ENCODE measurements around the gene ARIH2.
"Not testable (repeated sequence)": the region's sequence is repeated elsewhere in the genome, so short reads cannot be mapped to it uniquely, and the experiment has no call there.

The ARIH2 gene

DNA sequence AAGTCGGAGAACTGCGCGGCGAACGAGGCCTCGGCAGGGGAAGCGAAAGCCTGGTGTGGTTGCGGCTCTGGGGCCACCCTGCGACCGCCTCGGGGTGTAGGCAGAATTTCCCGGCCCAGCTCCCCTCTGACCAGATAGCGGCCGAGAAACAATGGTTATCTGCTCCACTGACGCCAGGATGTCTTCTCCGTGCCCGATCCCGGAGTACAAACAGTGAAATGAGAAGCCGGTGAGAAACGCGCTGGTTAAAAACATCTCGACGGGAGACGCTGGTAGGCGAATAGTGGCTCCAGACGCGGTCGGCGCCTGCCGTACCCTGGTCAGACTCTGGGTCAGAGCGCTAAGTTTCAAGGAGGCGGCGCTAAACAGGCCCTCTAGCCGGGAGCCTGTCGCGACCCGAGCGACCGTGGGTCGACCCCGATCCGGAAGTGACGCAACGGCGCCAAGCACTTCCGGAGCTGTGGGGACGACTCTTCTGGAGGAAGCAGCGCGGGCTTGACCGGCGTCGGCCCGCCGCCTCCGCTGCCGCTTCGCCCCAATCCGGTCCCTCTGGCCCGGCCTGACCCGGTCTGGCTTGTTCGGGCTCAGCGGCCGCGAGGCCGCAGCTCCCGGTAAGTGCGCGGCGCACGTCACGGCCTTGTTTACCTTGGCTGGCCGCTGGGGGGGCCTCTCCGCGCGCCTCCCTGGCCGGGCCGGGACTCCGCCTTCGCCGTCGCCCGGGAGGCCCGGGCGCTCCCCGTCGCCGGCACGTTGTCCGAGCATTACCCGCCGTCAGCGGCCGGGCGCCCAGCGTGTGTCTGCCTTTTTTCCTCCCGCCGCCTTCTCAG lies at the start of gene ARIH2:
Gene ARIH2, plus strand, starts transcription at position 455 of the 827 bp plus-strand sequence. CDS start 8,717 bp downstream, outside the sequence.
- DNase-seq, result peak; percentile 81

- no peak for DNase-seq
Observed at GRCh38 chr3:48877671-48878070, 41.0 kb upstream of the ARIH2 start.

DNA sequence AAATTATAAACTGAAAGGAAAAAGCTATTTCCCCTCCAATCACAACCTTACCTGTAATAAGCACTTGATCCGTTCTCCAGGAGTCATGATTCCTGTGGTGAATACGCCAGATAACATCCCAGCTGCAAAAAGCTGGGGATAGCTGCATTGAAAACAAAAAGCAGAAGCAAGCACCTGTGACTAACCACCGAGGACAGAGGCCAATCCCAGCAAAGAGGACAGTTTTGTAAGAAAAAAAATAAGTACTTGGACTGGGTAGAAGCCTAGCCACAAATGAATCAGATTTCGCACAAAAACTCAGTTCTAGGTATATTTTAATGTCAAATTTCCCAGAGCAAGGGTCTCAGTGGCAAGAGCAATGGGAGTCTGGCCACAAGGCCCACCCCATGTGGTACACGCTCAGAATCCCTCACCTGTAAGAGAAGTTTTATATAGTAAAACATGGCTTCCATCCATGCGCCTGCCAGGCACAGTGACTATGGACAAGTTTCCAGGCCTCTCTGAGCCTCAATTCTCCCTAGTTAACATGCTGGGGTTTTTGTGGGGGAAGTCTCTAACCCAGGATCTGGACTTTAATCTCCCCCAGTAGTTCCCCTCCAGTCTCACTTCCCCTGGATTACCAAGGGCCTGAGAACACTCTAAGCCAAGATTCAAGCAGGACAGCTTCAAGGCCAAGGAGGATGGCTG lies 39.2 kb upstream of the ARIH2 start:
- no peak for DNase-seq

- no peak for DNase-seq
Observed at GRCh38 chr3:48879994-48880377, 38.7 kb upstream of the ARIH2 start.

DNA sequence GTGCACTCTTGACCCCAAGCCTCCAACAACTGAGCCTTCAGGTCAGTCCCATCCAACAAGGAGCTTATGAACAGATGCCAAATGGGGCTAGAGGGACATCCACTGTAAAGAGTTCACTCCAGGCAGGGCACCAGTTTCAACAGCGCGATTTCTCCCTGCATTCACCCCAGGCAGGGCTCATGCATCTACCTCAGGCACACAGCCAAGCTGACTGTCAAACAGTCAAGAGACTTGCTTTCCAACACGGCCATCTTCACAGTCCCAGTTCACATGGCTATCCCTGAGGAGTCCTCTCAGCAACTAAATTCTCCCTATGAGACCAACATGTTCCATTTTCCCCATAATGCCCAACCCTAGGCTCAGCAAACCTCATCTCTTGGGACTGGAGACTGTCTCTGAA lies 37.6 kb upstream of the ARIH2 start:
- DNase-seq, result no peak

GRCh38 chr3:48881652-48882114 lies 37.0 kb upstream of the ARIH2 start:
- DNase-seq, result no peak

DNA sequence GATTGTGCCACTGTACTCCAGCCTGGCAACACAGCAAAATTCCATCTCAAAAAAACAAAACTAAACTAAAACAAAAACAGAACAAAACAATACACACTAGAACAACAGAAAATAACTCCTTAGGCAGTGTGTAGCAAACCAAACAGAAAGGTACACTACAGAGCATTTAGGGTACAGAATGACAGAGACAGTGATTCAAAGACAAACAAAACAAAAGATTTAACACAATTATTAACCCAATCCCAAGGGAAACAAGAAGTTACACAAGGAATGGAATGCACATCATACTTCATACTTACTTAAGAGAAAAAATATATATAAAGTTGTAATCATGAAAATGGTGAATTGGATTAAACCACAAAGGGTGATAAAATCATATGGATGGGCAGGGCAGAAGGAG lies 32.9 kb upstream of the ARIH2 start:
- no peak for DNase-seq

DNA sequence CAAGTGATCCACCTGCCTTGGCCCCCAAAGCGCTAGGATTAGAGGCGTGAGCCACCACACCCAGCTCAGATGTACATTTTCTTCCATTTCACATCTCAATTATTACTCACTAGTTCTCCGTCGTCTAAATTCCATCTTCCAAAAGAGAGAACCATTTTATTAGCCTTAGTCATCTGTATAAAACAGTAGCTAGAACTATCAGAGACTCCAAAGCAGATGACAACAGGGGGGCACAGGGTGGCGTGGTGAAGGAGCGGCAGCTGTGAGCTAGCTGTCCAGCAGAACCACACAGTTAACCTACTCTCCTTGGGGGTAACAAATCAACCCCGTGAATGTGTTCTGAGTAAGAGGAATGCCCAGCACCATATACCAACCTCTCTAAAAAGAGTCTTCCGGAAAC lies 27.0 kb upstream of the ARIH2 start:
- DNase-seq, result no peak

GRCh38 chr3:48894516-48894915 lies 24.1 kb upstream of the ARIH2 start:
- DNase-seq, result no peak

GRCh38 chr3:48896936-48897335 lies 21.7 kb upstream of the ARIH2 start:
- no peak for DNase-seq

DNA sequence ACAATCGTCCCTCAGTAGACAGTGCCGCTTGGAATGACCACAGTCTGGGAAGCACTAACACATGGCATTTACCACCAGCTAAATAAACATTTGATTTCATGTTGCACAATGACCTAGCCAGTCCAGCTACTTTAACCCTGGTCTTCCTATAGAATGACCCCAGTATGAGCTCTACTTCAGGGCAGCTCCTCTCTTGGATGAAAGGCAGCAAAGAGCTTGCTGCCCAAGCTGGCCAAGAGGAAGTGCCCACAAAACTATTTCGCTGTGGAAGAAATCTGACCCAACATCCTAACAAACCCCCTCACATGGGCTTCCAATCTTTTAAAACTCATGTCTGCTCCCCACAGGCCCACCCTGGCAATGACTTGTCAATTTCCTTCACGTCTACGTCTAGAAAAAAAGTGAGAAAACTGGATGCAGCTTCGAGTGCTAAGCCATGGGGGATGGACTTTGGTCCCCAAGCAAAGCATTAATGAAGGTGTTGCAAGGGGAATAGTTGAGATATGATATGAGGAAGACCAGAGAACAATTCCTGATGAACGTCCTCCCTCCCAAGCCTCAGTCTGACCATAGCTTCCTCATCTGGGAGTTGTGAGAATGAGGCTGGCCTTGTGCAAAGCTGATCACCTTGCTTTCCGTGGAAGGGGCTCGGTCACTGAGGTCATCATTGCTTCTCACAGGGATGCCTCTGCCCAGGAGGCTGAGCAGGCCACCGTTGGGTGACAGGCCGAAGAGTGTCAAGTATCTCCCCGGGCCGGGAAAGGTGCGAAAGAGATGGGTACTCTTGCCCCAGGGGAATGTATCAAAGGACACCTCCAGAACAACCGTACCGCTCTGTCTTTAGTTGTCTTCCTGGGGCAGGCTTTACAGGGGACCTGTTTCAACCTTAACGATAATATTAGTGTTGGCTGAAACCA lies 20.9 kb upstream of the ARIH2 start:
- no peak for DNase-seq

DNA sequence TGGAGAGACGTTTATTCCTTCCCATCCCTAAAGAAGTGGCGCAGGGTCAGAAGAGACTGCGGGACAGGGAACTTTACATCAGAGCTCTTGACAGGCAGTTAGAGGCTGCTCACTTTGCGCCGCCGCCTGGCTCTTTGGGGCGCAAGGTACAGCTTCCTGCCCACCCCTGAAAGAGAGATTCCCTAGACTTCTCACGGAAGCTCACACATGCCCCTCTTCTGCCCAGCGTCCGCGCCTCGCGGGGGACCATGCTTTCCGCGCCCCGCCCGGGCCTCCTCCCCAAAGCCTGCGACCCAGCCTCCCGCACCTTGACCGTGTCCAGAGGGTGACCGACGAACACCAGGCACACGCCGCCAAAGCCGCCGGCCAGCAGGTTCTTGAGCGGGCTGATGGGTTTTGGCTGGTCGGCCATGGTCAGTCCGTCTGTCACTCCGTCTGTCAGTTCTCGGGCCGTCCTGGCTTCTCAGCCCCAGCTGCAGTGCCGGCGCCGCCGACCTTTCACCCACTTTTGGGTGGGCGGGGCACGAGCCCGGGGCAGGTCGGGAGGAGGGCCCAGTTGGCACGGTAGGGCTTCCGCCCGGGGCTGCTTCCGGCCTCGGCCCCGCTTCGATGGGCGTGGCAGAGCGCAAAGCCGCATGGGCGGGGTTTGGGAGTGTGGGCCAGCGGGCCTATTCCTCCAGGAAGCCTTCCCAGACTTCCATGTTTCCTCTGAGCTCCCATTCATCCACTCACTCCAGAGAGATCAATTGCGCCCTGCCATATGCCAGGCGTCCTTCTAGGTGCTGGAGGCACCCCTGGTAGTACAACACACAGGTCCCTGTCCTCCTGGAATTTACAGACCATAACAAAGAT lies 20.0 kb upstream of the ARIH2 start, which contains the start of gene SLC25A20:
Gene SLC25A20, minus strand, starts transcription at position 500 of the 852 bp plus-strand sequence. Its CDS starts 88 bp downstream, at position 412.
- peak; percentile 86 for DNase-seq

- no peak for DNase-seq
Observed at GRCh38 chr3:48899273-48899672, 19.4 kb upstream of the ARIH2 start.

DNA sequence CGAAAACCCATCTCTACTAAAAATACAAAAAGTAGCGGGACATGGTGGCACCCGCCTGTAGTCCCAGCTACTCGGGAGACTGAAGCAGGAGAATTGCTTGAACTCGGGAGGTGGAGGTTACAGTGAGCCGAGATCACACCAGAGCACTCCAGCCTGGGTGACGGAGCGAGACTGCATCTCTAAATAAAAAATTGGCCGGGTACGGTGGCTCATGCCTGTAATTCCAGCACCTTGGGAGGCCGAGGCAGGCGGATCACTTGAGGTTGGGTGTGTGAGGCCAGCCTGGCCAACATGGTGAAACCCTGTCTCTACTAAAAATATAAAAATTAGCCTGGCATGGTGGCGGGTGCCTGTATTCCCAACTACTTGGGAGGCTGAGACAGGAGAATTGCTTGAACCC lies 11.6 kb upstream of the ARIH2 start:
- DNase-seq, result not testable (repeated sequence)

GRCh38 chr3:48915296-48915695 lies 3.3 kb upstream of the ARIH2 start:
- DNase-seq, result no peak

- peak; percentile 43 for DNase-seq
Observed at GRCh38 chr3:48919215-48920138, 835 bp downstream of the ARIH2 start.

- no peak for DNase-seq
Observed at GRCh38 chr3:48926425-48927392, 8.1 kb downstream of the ARIH2 start.

- DNase-seq, result no peak
Observed at GRCh38 chr3:48927928-48928327, 9.3 kb downstream of the ARIH2 start.

DNA sequence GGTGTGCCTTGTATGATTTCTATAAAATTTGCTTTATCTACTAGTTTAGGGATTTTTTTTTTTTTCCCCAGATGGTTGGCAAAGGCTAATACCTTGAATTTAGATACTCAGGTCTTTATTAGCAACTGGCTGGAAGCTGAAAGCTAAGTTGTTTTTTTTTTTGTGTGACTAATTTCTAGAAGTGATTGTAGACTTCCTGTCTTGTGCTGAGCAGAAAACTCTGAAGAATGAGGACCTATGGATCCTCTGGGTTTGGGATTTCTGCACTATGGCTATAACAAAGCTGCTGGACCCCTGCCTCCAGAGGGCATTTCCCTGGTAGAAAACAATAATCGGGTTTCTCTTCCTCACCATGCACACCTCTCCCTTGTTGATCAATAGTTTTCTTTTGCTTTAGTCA lies 10.0 kb downstream of the ARIH2 start:
- no peak for DNase-seq

All from activated CD4-positive, alpha-beta T cell treated with anti-CD3 and anti-CD28 coated beads, Interleukin-2, amount 50 U/mL, for 1 hour (primary cell).